SKM-1 (cell line): ENCODE measurements around the gene LRP2BP.
"Not testable (repeated sequence)": the region's sequence is repeated elsewhere in the genome, so short reads cannot be mapped to it uniquely, and the experiment has no call there.

Experiments
- DNase-seq: peaks from one replicate; lab custom pipeline; 2025; ENCODE audit not compliant: unreplicated experiment; lab: John Stamatoyannopoulos, UW

Gene LRP2BP

DNA sequence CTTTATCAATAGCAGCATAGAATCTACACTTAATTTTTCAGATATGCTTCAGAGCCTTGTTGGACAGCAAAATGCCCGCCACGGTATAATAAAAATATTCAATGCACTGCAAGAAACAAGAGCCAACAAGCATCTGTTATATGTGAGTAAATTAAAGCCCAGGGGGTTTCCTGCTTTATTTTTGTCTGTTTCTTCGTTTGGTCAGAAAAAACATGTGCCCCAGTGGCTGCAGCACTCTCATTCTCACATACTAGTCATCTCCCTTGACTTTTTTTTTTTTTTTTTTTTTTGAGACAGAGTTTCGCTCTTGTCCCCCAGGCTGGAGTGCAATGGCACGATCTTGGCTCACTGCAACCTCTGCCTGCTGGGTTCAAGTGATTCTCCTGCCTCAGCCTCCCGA lies 33.2 kb downstream of the LRP2BP start:
- not testable (repeated sequence) for DNase-seq

GRCh38 chr4:185361872-185362271 lies 33.9 kb downstream of the LRP2BP start:
- no peak for DNase-seq

DNA sequence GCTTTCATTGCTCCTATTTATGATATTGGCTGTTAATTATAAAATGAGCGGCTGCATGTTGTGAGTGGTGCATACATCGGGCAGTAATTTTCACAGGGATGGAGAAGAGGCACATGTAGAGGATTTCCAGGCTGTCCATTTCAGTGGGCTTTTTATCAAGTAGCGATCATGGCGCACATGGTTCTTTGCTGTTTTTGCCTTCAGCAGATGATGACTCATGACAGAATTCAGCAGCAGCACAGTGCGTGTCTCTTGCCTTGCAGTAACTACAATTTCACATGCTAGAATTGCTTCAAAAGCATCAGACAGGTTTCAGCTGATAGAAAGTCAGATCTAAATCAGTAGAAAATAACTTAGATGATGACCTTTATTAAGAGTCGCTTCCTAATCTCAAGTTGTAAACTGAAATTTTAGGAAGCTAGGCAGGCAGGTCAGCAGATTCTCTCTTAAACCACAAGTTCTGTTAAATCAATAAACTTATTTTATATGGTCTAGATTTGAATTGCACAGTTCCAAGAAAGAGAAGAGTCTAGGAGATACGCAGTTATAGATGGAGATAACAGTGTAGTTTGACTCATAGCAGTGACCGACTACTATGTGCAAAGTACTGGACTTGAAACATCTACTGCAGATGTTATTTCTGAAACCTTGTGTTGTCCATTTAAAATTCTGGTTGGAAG lies 35.8 kb downstream of the LRP2BP start:
- no peak for DNase-seq

GRCh38 chr4:185358959-185359358 lies 36.8 kb downstream of the LRP2BP start:
- no peak for DNase-seq

DNA sequence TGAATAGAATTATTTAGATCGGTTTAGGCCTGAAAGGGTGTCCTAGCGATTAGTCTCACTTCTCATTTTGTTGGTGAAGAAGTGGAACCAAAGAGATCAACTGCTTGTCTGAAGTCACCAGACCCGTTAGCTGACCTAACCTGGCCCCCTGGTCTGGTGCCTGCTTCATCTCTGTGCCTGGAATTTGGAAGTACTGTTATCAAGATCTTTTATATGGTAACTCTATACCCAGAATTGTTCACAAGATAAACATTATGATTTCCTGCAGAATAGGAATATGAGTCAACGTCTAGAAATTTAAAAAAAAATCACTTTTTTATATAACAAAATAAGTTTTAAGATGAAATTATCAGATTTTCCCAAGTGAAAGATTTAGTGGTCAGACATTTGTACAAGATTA lies 37.2 kb downstream of the LRP2BP start:
- DNase-seq: no peak

- DNase-seq: no peak
Measured at GRCh38 chr4:185357733-185358440, 37.8 kb downstream of the LRP2BP start.

DNA sequence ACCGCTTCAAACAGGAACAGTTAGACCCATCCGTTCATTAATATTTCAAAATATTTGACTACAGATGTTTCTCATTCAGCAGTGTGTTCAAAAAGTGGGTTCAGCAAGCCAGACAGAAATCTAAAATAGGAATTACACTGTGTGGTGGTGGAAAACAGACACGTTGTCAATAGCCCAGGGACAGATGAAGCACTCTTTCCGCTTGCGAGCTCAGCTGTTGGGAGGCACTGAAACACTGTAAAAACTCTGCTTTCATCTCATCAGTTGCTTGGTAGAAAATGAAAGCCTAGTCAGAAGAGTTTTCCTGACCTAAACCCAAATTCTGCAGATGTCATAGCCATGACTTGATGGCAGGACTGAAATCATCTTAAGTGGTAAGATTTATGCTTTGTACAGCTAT lies 38.5 kb downstream of the LRP2BP start:
- DNase-seq: no peak

DNA sequence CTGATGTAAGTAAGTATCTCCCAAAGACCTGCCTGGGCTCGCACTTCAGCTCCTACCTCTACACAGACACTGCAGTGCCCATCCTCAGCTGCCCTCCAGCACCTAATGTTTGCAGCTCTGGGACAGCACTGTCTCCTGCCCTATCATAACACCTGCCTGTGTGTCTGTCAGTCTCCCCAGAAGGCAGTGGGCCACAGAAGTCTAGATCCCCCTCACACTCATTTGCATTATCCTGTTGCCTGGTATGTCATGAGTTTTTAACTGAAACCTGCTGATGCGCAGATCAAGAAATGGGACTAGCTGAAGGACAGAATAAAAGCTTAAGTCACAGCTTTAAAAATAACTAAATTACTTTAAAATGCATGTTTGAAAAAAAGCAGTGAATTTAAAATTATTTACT lies 43.0 kb downstream of the LRP2BP start:
- no peak for DNase-seq

DNA sequence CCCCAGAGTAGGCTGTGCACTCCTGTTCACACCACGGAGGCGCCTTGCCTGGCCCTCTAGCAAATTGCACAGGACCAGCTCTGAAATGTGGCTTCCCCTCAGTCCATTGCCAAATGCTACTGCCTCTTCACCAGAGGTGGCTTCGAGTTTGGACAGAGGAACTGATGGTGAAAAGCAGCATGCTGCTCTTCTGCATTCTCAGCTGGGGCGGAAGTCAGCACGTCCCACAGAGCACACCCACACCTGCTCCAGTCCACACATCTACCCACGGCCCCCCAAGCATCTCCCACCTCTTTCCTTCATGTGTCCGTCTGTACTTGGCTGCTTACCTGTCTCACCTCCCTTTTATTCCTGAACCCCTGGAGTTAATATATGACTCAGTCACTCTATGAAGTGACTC lies 43.5 kb downstream of the LRP2BP start:
- DNase-seq: no peak

DNA sequence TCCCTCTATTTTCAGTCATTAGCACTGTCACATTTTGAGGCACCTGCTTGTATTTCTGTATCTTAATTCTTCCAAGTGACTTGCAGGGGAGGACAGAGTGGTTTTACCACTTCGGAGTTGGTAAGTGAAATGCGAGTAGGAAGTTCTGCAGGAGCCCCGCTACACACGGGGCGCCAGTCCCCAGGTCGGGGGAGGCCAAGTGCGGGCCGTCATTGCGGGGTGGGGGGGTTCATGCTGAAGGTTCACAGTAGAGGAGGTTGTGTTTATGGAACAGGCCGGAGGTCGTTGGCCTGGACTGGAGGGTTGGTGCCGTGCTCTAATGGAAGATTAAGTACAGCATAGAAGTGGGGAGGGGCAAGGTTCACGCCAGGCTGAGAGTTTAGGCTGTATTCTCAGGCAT lies 44.0 kb downstream of the LRP2BP start:
- no peak for DNase-seq

- no peak for DNase-seq
Measured at GRCh38 chr4:185346975-185347601, 48.6 kb downstream of the LRP2BP start.

GRCh38 chr4:185344743-185345538 lies 50.8 kb downstream of the LRP2BP start:
- no peak for DNase-seq

DNA sequence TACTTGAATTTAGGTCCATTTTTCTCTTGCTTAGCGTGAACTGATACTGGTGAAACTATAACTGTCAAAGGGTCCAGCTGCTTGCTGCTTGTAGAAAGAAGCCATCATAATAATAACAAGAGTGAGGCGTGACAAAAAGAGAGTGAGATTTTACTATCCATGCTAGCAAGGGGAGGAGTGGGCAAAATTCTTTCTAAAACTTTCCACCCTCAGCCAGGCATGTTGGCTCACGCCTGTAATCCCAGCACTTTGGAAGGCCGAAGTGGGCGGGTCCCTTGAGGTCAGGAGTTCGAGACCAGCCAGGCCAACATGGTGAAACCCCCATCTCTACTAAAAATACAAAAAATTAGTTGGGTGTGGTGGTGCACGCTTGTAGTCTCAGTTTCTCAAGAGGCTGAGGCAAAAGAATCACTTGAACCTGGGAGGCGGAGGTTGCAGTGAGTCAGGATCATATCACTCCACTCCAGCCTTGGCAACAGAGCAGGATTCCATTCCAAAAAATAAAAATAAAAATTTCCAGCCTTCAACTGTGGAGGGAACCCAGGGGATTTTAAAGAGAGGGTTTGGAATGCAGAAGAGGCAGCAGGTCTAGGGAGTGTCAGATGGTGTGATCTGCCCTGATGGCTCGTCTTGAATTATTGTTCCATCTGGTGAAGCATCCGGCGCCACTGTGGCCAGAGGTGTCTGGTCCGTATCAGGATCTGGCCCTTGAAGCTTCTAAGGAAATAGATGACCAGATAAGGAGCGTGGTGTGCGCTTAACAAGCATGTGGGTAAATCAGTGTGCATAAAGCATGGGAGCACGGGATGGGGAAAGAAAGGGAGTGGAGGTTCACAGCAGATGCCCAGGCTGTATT lies 51.8 kb downstream of the LRP2BP start:
- DNase-seq: no peak

DNA sequence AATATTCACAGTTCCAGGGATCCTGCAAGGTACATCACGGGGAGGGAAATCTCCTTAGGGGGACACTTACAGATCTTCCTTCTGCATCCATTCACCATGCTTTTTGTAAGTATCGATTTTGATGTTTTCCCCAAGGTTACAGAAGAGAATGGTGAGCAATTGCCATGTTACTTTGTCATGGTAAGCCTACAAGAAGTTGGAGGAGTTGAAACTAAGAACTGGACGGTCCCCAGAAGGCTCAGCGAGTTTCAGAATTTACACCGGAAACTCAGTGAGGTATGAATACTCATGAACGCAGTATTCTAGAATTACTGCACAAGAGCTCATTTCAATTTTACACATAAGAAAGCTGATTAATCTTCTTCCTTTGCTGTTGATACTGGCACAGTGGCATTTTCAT lies 53.9 kb downstream of the LRP2BP start:
- DNase-seq: no peak

GRCh38 chr4:185341377-185341776 lies 54.3 kb downstream of the LRP2BP start:
- DNase-seq: no peak

DNA sequence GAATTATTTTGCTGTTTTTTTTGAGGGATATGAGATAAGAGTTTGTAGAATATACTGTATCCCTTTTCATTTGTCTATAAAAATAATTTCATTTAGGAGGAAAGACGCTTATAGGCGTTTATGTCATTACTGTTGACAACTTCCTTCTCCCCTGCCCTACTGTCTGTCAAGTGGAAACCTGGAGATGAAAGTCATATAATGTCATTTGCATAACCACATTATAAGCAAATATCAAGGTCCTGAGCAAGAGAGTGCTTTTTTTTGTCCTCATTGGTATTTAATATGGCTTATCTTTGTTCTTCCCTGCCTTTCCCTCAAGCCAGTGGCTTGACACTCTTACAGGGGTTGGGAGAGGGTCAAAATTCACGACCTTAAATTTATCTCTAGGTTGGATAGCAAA lies 55.8 kb downstream of the LRP2BP start:
- DNase-seq: no peak

GRCh38 chr4:185335579-185335978 lies 60.1 kb downstream of the LRP2BP start:
- DNase-seq: no peak

DNA sequence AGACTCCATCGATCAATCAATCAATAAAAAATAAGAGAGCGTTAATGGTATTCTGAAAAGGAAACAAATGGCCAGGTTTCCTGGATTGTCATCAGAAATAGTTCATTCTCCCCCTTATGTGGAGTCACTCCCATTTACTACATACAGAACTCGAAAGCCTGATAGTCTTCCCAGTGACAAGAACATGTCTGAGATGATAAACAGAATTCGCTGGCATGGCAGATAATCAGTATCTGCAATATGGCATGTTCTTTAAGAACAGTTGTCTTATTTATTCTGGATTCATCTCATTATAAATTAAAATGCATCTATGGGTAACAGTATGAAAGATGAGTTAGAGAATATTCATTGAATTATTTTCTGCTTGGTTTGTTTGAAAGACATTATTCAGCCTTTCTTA lies 61.4 kb downstream of the LRP2BP start:
- DNase-seq: no peak

DNA sequence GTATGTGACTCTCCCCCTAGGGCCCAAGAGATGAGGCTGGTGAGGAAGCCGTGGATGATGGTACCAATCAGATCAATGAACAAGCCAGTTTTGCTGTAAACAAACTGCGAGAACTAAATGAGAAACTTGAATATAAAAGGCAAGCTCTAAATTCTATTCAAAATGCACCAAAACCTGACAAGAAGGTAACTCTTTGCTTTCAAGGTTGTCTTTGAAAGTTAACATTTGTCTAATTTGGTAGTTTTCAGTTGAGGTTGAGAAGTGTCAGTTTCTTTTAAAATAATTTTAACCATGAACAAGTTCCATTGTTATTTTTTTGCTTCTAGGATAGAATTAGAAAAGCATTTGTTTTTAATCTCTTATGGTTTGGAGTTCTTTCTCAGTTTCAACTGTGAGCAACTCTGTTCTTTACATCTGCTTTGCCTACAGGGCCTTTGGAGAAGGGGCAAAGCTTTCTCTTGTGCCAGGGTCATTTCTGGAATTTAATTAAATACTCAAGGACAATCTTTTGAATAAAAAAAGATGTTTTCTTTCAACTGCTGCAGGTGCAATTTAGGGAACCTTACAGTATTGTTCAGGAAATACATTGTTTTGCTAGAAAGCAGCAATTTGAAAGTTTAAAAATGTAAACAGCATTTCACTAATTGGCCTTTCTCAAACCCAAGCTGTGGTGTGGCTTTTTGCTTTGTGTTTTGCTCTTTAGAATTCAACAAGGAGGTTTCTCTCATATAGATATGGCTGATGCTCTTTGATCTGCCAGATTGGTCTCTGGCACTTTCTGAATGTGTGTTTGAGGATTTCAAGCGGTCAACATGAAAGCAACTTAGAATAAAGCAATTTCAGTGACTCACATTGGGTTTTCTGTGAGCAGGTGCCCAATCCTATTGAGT lies 62.9 kb downstream of the LRP2BP start:
- DNase-seq: no peak
